Neuronal stem cell (in vitro differentiated cells): Measurements from ENCODE around the gene MBOAT1.
A peak's percentile ranks its signal among the peaks of the same experiment; 100 is the strongest.

Experiments
- DNase-seq: peaks from one replicate; pipeline ENCODE4 v3.0.0-alpha.2; 2013; ENCODE audit warnings: low spot score
- H2AFZ ChIP-seq: one replicate; pipeline ENCODE4 v1.6.1; 2013; ENCODE audit warnings: mild to moderate bottlenecking, low read length, inconsistent platforms
- H2AK5ac ChIP-seq: 2 replicates; pipeline ENCODE4 v1.6.1; 2013; ENCODE audit warnings: low read depth, mild to moderate bottlenecking, inconsistent platforms, low read length, moderate library complexity, mixed read lengths
- H2BK120ac ChIP-seq: 2 replicates; pipeline ENCODE4 v1.6.1; 2013; ENCODE audit warnings: low read depth, mild to moderate bottlenecking, inconsistent platforms, low read length, moderate library complexity, mixed read lengths
- H2BK12ac ChIP-seq: one replicate; pipeline ENCODE4 v1.6.1; 2013; ENCODE audit warnings: low read length, inconsistent platforms
- H2BK15ac ChIP-seq: 2 replicates; pipeline ENCODE4 v1.6.1; 2013; ENCODE audit warnings: mild to moderate bottlenecking, low read length, inconsistent platforms, mixed read lengths
- H2BK5ac ChIP-seq: one replicate; pipeline ENCODE4 v1.6.1; 2013; ENCODE audit warnings: inconsistent platforms, mild to moderate bottlenecking, low read length, moderate library complexity
- H3K14ac ChIP-seq: one replicate; pipeline ENCODE4 v1.6.1; 2013; ENCODE audit warnings: low read length, inconsistent platforms
- H3K18ac ChIP-seq: 2 replicates; pipeline ENCODE4 v1.6.1; 2013; ENCODE audit warnings: low read length, inconsistent platforms
- H3K23ac ChIP-seq: 2 replicates; pipeline ENCODE4 v1.6.1; 2013; ENCODE audit warnings: low read depth, mild to moderate bottlenecking, mixed read lengths, low read length, inconsistent platforms; ENCODE audit not compliant: poor library complexity
- H3K27ac ChIP-seq: replicated peaks from 3 replicates; pipeline ENCODE4 v1.5.1; 2013; ENCODE audit warnings: low read length, inconsistent platforms
- H3K27me3 ChIP-seq, 3 experiments: 2 replicates each; pipeline ENCODE4 v1.6.1; 2013; ENCODE audit warnings: low read length in 3 of 3, mild to moderate bottlenecking in 2 of 3, inconsistent platforms in 1 of 3, low read depth in 1 of 3, mixed read lengths in 1 of 3, moderate library complexity in 1 of 3; ENCODE audit not compliant: control insufficient read depth in 3 of 3, insufficient read depth in 3 of 3
- H3K36me3 ChIP-seq, 2 donors: replicated peaks in 1 of 2; 2 replicates each; pipeline ENCODE4 v1.6.1; 2013; ENCODE audit warnings: low read length in 2 of 2; ENCODE audit not compliant: control insufficient read depth in 2 of 2, insufficient read depth in 2 of 2
- H3K4ac ChIP-seq: 2 replicates; pipeline ENCODE4 v1.6.1; 2013; ENCODE audit warnings: inconsistent platforms, mild to moderate bottlenecking, low read length, moderate library complexity
- H3K4me1 ChIP-seq, 2 donors: 1 replicate in 1 of 2; 2 replicates in 1 of 2; pipeline ENCODE4 v1.6.1; 2013; ENCODE audit warnings: low read length in 2 of 2, low read depth in 1 of 2; ENCODE audit not compliant: control insufficient read depth in 2 of 2, insufficient read depth in 1 of 2
- H3K4me2 ChIP-seq: one replicate; pipeline ENCODE4 v1.6.1; 2013; ENCODE audit warnings: mild to moderate bottlenecking, low read length, inconsistent platforms; ENCODE audit not compliant: insufficient read depth, poor library complexity, severe bottlenecking
- H3K4me3 ChIP-seq, 2 donors: 2 replicates each; pipeline ENCODE4 v1.5.1; 2013; ENCODE audit warnings: low read length in 2 of 2, mild to moderate bottlenecking in 2 of 2, inconsistent platforms in 1 of 2, moderate library complexity in 1 of 2
- H3K79me1 ChIP-seq: one replicate; pipeline ENCODE4 v1.6.1; 2013; ENCODE audit warnings: low read depth, mild to moderate bottlenecking, inconsistent platforms, low read length, moderate library complexity
- H3K9ac ChIP-seq: one replicate; pipeline ENCODE4 v1.6.1; 2013; ENCODE audit warnings: mild to moderate bottlenecking, low read depth, low read length, inconsistent platforms; ENCODE audit not compliant: poor library complexity
- H3K9me3 ChIP-seq, 2 donors: replicated peaks in 1 of 2; 2 replicates each; pipeline versions ENCODE3 to v1.6.1; 2013; ENCODE audit warnings: low read length in 2 of 2, mild to moderate bottlenecking in 2 of 2, inconsistent platforms in 1 of 2, low read depth in 1 of 2, mixed read lengths in 1 of 2, moderate library complexity in 1 of 2; ENCODE audit not compliant: control insufficient read depth in 2 of 2, insufficient read depth in 1 of 2
- H4K8ac ChIP-seq: one replicate; pipeline ENCODE4 v1.6.1; 2013; ENCODE audit warnings: low read depth, mild to moderate bottlenecking, inconsistent platforms, low read length, moderate library complexity
- H4K91ac ChIP-seq: one replicate; pipeline ENCODE4 v1.6.1; 2013; ENCODE audit warnings: low read length, low read depth, mild to moderate bottlenecking, inconsistent platforms; ENCODE audit not compliant: poor library complexity
- WGBS, 2 donors: extraction: QIAGEN DNeasy Blood & Tissue Kit; methylation state at CpG; one replicate each; pipeline ENCODE4 v1.1.7; 2013; ENCODE audit warnings: missing lambda C conversion rate in 2 of 2, mixed read lengths in 1 of 2; ENCODE audit not compliant: insufficient read length in 2 of 2, insufficient replicate concordance in 1 of 2; ENCODE audit errors: extremely low coverage in 2 of 2; 5-methylcytosine and 5-hydroxymethylcytosine counted together

MBOAT1 gene

GRCh38 chr6:20170455-20171148, 41.7 kb downstream of the MBOAT1 start:
- Histone ChIP-seq H2BK12ac (no peak overlapping the region), H3K4me2 (no peak overlapping the region), H2BK120ac (no peak overlapping the region), H3K14ac (no peak overlapping the region), H3K27ac (no peak overlapping the region), H4K8ac (no peak overlapping the region), H3K27me3 (no peaks in the 10 kb centered on the region), H3K36me3 (no peaks in the 10 kb centered on the region), H3K23ac (no peak overlapping the region), H3K18ac (no peak overlapping the region), H2AK5ac (no peak overlapping the region), H2AFZ (no peak overlapping the region), H3K4me1 (no peaks in the 10 kb centered on the region), H3K9me3 (no peaks in the 10 kb centered on the region), H3K4me3 (peak overlapping the region in 1 of 2 donors; percentile 30), H3K4ac (no peak overlapping the region), H4K91ac (no peak overlapping the region), H2BK5ac (no peak overlapping the region), H3K9ac (no peak overlapping the region), H3K79me1 (no peaks in the 10 kb centered on the region), H2BK15ac (no peak overlapping the region)
- DNase-seq: no peak
- WGBS, 2 donors: no CpG with 5 or more reads among the region's 4 CpGs

- H2BK120ac ChIP-seq: no peak overlapping the region
- no peak overlapping the region for H3K14ac ChIP-seq
- H4K91ac ChIP-seq: no peak overlapping the region
- no peak overlapping the region for H2BK15ac ChIP-seq
- no peaks in the 10 kb centered on the region for H3K27me3 ChIP-seq
- no peak overlapping the region for H3K9ac ChIP-seq
- no CpG with 5 or more reads among the region's 2 CpGs for WGBS, 2 donors
- no peak overlapping the region for H2BK12ac ChIP-seq
- H2AK5ac ChIP-seq: no peak overlapping the region
- H3K79me1 ChIP-seq: no peaks in the 10 kb centered on the region
- H3K4ac ChIP-seq: no peak overlapping the region
- H3K18ac ChIP-seq: no peak overlapping the region
- no peak for DNase-seq
- H3K4me1 ChIP-seq: no peaks in the 10 kb centered on the region
- H2AFZ ChIP-seq: no peak overlapping the region
- no peaks in the 10 kb centered on the region for H3K9me3 ChIP-seq
- H2BK5ac ChIP-seq: no peak overlapping the region
- H3K4me2 ChIP-seq: no peak overlapping the region
- no peak overlapping the region for H3K4me3 ChIP-seq
- H3K23ac ChIP-seq: no peak overlapping the region
- no peak overlapping the region for H4K8ac ChIP-seq
- H3K36me3 ChIP-seq: no peaks in the 10 kb centered on the region
- no peak overlapping the region for H3K27ac ChIP-seq
These were observed 42.5 kb downstream of the MBOAT1 start for GRCh38 chr6:20169786-20170185.

- H3K79me1 ChIP-seq: no peaks in the 10 kb centered on the region
- no peak overlapping the region for H2BK12ac ChIP-seq
- no peak overlapping the region for H2AK5ac ChIP-seq
- H3K18ac ChIP-seq: no peak overlapping the region
- H2BK5ac ChIP-seq: no peak overlapping the region
- no peak overlapping the region for H3K4me3 ChIP-seq
- no peak overlapping the region for H4K8ac ChIP-seq
- H3K36me3 ChIP-seq: no peaks in the 10 kb centered on the region
- H3K4ac ChIP-seq: no peak overlapping the region
- H2AFZ ChIP-seq: no peak overlapping the region
- H3K9ac ChIP-seq: no peak overlapping the region
- H2BK120ac ChIP-seq: no peak overlapping the region
- H4K91ac ChIP-seq: no peak overlapping the region
- no CpG with 5 or more reads among the region's 2 CpGs for WGBS, 2 donors
- H3K4me1 ChIP-seq: no peaks in the 10 kb centered on the region
- no peak for DNase-seq
- no peak overlapping the region for H3K4me2 ChIP-seq
- H3K27me3 ChIP-seq: no peaks in the 10 kb centered on the region
- H2BK15ac ChIP-seq: no peak overlapping the region
- H3K27ac ChIP-seq: no peak overlapping the region
- H3K23ac ChIP-seq: no peak overlapping the region
- no peaks in the 10 kb centered on the region for H3K9me3 ChIP-seq
- H3K14ac ChIP-seq: no peak overlapping the region
These were observed 43.1 kb downstream of the MBOAT1 start for GRCh38 chr6:20169119-20169557.

- Histone ChIP-seq H4K8ac (no peak overlapping the region), H3K36me3 (no peaks in the 10 kb centered on the region), H3K79me1 (no peaks in the 10 kb centered on the region), H2BK12ac (no peak overlapping the region), H3K23ac (no peak overlapping the region), H3K9ac (no peak overlapping the region), H3K4me2 (no peak overlapping the region), H3K4me3 (no peak overlapping the region), H3K27ac (no peak overlapping the region), H3K27me3 (no peaks in the 10 kb centered on the region), H4K91ac (no peak overlapping the region), H3K4me1 (no peaks in the 10 kb centered on the region), H2AFZ (no peak overlapping the region), H2BK15ac (no peak overlapping the region), H3K4ac (no peak overlapping the region), H3K18ac (no peak overlapping the region), H3K14ac (no peak overlapping the region), H3K9me3 (no peaks in the 10 kb centered on the region), H2AK5ac (no peak overlapping the region), H2BK5ac (no peak overlapping the region), H2BK120ac (no peak overlapping the region)
- no CpG with 5 or more reads among the region's 2 CpGs for WGBS, 2 donors
- DNase-seq: no peak
These were observed 43.6 kb downstream of the MBOAT1 start for GRCh38 chr6:20168690-20169089.
